NOMO-1 treated with DMSO at 0.1 percent for 48 hours (cell line): ENCODE data around the gene PRDM7.
"Not testable (repeated sequence)": the region's sequence is repeated elsewhere in the genome, so short reads cannot be mapped to it uniquely, and the experiment has no call there.

Experiments
- DNase-seq: peaks from one replicate; lab custom pipeline; 2025; ENCODE audit not compliant: unreplicated experiment; lab: John Stamatoyannopoulos, UW

The PRDM7 gene

GRCh38 chr16:90015586-90016338 lies 61.4 kb downstream of the PRDM7 start:
- no peak for DNase-seq

GRCh38 chr16:90012991-90013745 lies 64.0 kb downstream of the PRDM7 start:
- DNase-seq, result no peak

- no peak for DNase-seq
Observed at GRCh38 chr16:90011908-90012501, 65.1 kb downstream of the PRDM7 start.

GRCh38 chr16:90011508-90011819 lies 65.7 kb downstream of the PRDM7 start:
- no peak for DNase-seq

- DNase-seq, result no peak
Observed at GRCh38 chr16:90010676-90011507, 66.2 kb downstream of the PRDM7 start.

GRCh38 chr16:90009172-90009899 lies 67.8 kb downstream of the PRDM7 start:
- DNase-seq, result no peak

- no peak for DNase-seq
Observed at GRCh38 chr16:90008708-90009145, 68.4 kb downstream of the PRDM7 start.

GRCh38 chr16:90007635-90008234 lies 69.4 kb downstream of the PRDM7 start:
- not testable (repeated sequence) for DNase-seq

GRCh38 chr16:90007015-90007414 lies 70.1 kb downstream of the PRDM7 start:
- DNase-seq, result no peak
